Panc1 (cell line): ENCODE measurements around the gene P4HTM. TPM values are rescaled to one million over a fixed set of nuclear protein-coding genes. Genes with fewer than 3 reads are reported as not detected.

Source experiments
- ATAC-seq: fragments of 200-7000 bp; cut with Tn5 transposase; 2 replicates; pipeline ENCODE4 v1.9.1; 2020; ENCODE audit warnings: mild to moderate bottlenecking, moderate library complexity
- BruUV-seq: library from RNA; stranded (reverse); fragments of 400-500 nt; replicated peaks from 2 replicates; lab custom pipeline; 2021; lab: Mats Ljungman, UMichigan
- CTCF ChIA-PET: fragments of 300-600 bp; sonication (Branson Sonifier 250); formaldehyde crosslinking; loops from one replicate; lab custom pipeline; 2022; ENCODE audit warnings: antibody characterized with exemption; lab: Charles Lee
- POLR2A ChIA-PET: fragments of 300-600 bp; sonication (Branson Sonifier 250); formaldehyde crosslinking; loops from one replicate; lab custom pipeline; 2022; ENCODE audit warnings: antibody characterized with exemption; lab: Charles Lee
- DNase-seq: peaks from one replicate; pipeline ENCODE4 v3.0.0-alpha.2; 2010; ENCODE audit warnings: low read depth, low spot score
- H3K27ac ChIP-seq: 2 replicates; pipeline ENCODE4 v1.5.1; 2011; ENCODE audit warnings: mild to moderate bottlenecking, low read length, inconsistent platforms
- H3K27me3 ChIP-seq: fragments of 200-500 bp; sonication (Bioruptor generic); 2 replicates; pipeline ENCODE4 v1.6.0; 2014; ENCODE audit warnings: low read length, inconsistent platforms; ENCODE audit not compliant: control insufficient read depth, insufficient read depth
- H3K36me3 ChIP-seq: fragments of 200-500 bp; sonication (Bioruptor generic); 2 replicates; pipeline ENCODE4 v1.5.1; 2014; ENCODE audit warnings: inconsistent platforms, mild to moderate bottlenecking, low read length, moderate library complexity; ENCODE audit not compliant: control insufficient read depth, insufficient read depth
- H3K4me1 ChIP-seq: 2 replicates; pipeline ENCODE4 v1.5.1; 2011; ENCODE audit warnings: inconsistent platforms, mild to moderate bottlenecking, low read length, moderate library complexity; ENCODE audit not compliant: control insufficient read depth, insufficient read depth
- H3K4me3 ChIP-seq, 2 experiments: 2 replicates each; pipeline ENCODE4 v1.5.1; 2011 to 2012; ENCODE audit warnings: low read depth in 2 of 2, low read length in 2 of 2, mild to moderate bottlenecking in 2 of 2, inconsistent platforms in 1 of 2, moderate library complexity in 1 of 2
- H3K9me3 ChIP-seq: fragments of 200-500 bp; sonication (Bioruptor generic); 2 replicates; pipeline ENCODE4 v1.5.1; 2014; ENCODE audit warnings: low read depth, mild to moderate bottlenecking, inconsistent platforms, low read length, moderate library complexity; ENCODE audit not compliant: control insufficient read depth, insufficient read depth
- CTCF ChIP-seq: fragments of 450-650 bp; IDR thresholded peaks from 2 replicates; pipeline ENCODE4 v1.5.1; 2017; ENCODE audit warnings: mild to moderate bottlenecking
- POLR2AphosphoS5 ChIP-seq: IDR thresholded peaks from 2 replicates; pipeline ENCODE4 v1.6.1; 2012; ENCODE audit warnings: mild to moderate bottlenecking, low read depth, low read length, moderate library complexity
- SIN3A ChIP-seq: IDR thresholded peaks from 2 replicates; pipeline ENCODE4 v1.6.1; 2012; ENCODE audit warnings: low read depth, mild to moderate bottlenecking, low read length, moderate library complexity, borderline replicate concordance; ENCODE audit not compliant: insufficient read depth
- TCF7L2 ChIP-seq: IDR thresholded peaks from 2 replicates; pipeline ENCODE4 v1.6.1; 2011; ENCODE audit warnings: mild to moderate bottlenecking, low read depth, low read length, inconsistent platforms
- in situ Hi-C: cut with HindIII; loops from 2 replicates; pipeline ENCODE4 v1.10.0; 2016; ENCODE audit warnings: low sequenced_read_pairs, low pct_unique_long_range_greater_than_20kb
- intact Hi-C: fragments of 100-400 bp; cut with micrococcal nuclease; formaldehyde crosslinking; loops from one replicate; pipeline ENCODE4 v1.10.0; 2022; ENCODE audit not compliant: unreplicated experiment
- total RNA-seq: library from RNA; stranded (reverse); gene quantifications from one replicate; pipeline ENCODE4 v1.2.1, GENCODE V29; 2021; ENCODE audit not compliant: unreplicated experiment
- TF ChIP-seq, protein P1 (sequence below), 2 experiments: IDR thresholded peaks; 2 replicates each; pipeline ENCODE4 v1.6.1; 2011 to 2012; ENCODE audit warnings: low read depth in 2 of 2, control low read depth in 1 of 2, low read length in 1 of 2, mild to moderate bottlenecking in 1 of 2, moderate library complexity in 1 of 2; ENCODE audit not compliant: insufficient read depth in 1 of 2

The P4HTM gene
- total RNA-seq, 1 experiment from 2014 or later = 28.3 TPM

DNA sequence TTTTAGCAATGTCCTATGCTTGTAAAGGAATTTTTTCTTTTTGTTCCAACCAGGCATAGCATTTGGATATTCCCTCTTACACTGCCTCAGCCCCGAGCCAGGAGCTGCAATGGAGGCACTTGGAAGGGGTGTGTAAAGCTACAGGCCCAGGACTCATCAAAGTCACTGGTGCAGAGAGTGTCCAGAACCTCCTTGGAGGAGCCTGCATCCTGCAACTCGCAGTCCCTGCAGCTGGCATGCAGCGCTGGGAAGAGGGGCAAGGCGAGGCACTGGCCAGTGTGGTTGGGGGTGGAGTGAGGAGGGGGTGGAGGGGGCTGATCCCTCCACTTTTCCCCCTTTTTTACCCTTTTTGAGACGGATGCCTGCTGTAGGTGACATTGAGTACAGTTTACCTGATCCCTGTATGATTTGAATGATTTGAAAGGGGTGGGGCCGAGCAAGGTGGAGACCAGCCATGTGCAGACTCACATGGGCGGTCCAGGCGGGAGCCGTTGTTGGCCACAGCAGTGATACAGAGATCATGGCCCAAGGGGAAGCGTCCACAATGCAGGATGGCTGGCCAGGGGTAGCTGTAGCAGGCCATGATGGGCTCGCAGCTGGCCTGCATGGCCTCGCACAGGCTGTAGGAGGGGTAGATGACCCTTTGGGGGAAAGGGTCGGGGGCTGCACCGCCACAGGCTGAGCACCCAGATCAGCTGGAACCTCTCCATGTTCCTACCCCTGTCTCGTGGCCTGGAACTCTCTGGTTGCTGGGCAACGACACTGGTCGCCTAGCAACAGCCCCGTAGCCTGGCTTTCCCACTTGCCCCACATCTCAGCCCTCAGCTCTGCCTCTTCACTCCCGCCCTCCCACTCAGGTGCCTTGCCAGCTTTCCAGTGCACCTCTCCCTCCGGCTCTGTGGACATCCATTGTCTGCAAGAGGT is 7.9 kb downstream of the P4HTM start:
- Histone ChIP-seq H3K27ac (peak overlapping the region; percentile 13; the same call in 1 of the 2 replicates), H3K27me3 (no peaks in the 10 kb centered on the region), H3K4me1 (peaks cover 6% of the 10 kb centered on the region), H3K9me3 (no peaks in the 10 kb centered on the region), H3K4me3 (no peak overlapping the region), H3K36me3 (no peaks in the 10 kb centered on the region)
- intact Hi-C loops (no loop called here), in situ Hi-C loops (no loop called here)
- no TSS peak for BruUV-seq
- TF ChIP-seq TCF7L2 (no peak), POLR2AphosphoS5 (no peak), SIN3A (no peak), CTCF (no peak)
- TF ChIP-seq, protein P1, sequence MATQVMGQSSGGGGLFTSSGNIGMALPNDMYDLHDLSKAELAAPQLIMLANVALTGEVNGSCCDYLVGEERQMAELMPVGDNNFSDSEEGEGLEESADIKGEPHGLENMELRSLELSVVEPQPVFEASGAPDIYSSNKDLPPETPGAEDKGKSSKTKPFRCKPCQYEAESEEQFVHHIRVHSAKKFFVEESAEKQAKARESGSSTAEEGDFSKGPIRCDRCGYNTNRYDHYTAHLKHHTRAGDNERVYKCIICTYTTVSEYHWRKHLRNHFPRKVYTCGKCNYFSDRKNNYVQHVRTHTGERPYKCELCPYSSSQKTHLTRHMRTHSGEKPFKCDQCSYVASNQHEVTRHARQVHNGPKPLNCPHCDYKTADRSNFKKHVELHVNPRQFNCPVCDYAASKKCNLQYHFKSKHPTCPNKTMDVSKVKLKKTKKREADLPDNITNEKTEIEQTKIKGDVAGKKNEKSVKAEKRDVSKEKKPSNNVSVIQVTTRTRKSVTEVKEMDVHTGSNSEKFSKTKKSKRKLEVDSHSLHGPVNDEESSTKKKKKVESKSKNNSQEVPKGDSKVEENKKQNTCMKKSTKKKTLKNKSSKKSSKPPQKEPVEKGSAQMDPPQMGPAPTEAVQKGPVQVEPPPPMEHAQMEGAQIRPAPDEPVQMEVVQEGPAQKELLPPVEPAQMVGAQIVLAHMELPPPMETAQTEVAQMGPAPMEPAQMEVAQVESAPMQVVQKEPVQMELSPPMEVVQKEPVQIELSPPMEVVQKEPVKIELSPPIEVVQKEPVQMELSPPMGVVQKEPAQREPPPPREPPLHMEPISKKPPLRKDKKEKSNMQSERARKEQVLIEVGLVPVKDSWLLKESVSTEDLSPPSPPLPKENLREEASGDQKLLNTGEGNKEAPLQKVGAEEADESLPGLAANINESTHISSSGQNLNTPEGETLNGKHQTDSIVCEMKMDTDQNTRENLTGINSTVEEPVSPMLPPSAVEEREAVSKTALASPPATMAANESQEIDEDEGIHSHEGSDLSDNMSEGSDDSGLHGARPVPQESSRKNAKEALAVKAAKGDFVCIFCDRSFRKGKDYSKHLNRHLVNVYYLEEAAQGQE (IDR thresholded peaks at IDR 0.05; ENCODE audit: insufficient read depth in 1 of 2, low read depth in 2 of 2, low read length in 1 of 2) = no peak
- ChIA-PET CTCF (no interaction called here), POLR2A (no interaction called here)
- ATAC-seq (no peak), DNase-seq (no peak)

GRCh38 chr3:48999085-48999858 is 9.2 kb downstream of the P4HTM start:
- H3K27ac ChIP-seq = peak overlapping the region; percentile 59
- DNase-seq (no peak), ATAC-seq (peak; percentile 49; the same call in 1 of the 2 replicates)
- in situ Hi-C loops = no loop called here
- no peaks in the 10 kb centered on the region for H3K27me3 ChIP-seq
- no peaks in the 10 kb centered on the region for H3K36me3 ChIP-seq
- CTCF ChIA-PET = no interaction called here
- intact Hi-C loops = no loop called here
- H3K4me1 ChIP-seq = peaks cover 6% of the 10 kb centered on the region
- TF ChIP-seq TCF7L2 (no peak), SIN3A (no peak), CTCF (no peak)
- TF ChIP-seq, protein P1 (IDR thresholded peaks at IDR 0.05; ENCODE audit: insufficient read depth in 1 of 2, low read depth in 2 of 2, low read length in 1 of 2) = no peak
- BruUV-seq = no TSS peak
- no peaks in the 10 kb centered on the region for H3K9me3 ChIP-seq
- POLR2A ChIA-PET = no interaction called here
- H3K4me3 ChIP-seq = no peak overlapping the region
